WTC11 (cell line): ENCODE results near the gene UBQLN3.

ENCODE experiments used
- ATF3 ChIP-seq: sonication (generic); formaldehyde crosslinking; conservative IDR thresholded peaks from 2 replicates; pipeline ENCODE4 v1.8.1; 2022; ENCODE audit warnings: mild to moderate bottlenecking, missing genetic modification reagents
- CREB1 ChIP-seq: sonication (generic); formaldehyde crosslinking; IDR thresholded peaks from 2 replicates; pipeline ENCODE4 v1.8.0; 2023; ENCODE audit warnings: mild to moderate bottlenecking, missing genetic modification reagents
- CTCF ChIP-seq: fragments of 200-600 bp; IDR thresholded peaks from 2 replicates; pipeline ENCODE4 v1.8.0; 2022; ENCODE audit warnings: antibody characterized with exemption
- GRHL2 ChIP-seq: fragments of 250-450 bp; sonication (Bioruptor Pico); IDR thresholded peaks from 2 replicates; pipeline ENCODE4 v1.8.0; 2022; ENCODE audit warnings: mild to moderate bottlenecking, moderate library complexity; ENCODE audit not compliant: insufficient replicate concordance, severe bottlenecking
- NR2C2 ChIP-seq: sonication (generic); formaldehyde crosslinking; IDR thresholded peaks from 2 replicates; pipeline ENCODE4 v1.8.0; 2022; ENCODE audit warnings: mild to moderate bottlenecking, missing genetic modification reagents
- SMAD3 ChIP-seq: sonication (generic); formaldehyde crosslinking; IDR thresholded peaks from 2 replicates; pipeline ENCODE4 v1.8.0; 2022; ENCODE audit warnings: missing genetic modification reagents, mild to moderate bottlenecking, borderline replicate concordance
- STAT6 ChIP-seq: sonication (generic); formaldehyde crosslinking; conservative IDR thresholded peaks from 2 replicates; pipeline ENCODE4 v1.8.1; 2023; ENCODE audit warnings: mild to moderate bottlenecking, low read depth, missing genetic modification reagents, moderate library complexity
- ZBTB21 ChIP-seq: sonication (generic); formaldehyde crosslinking; IDR thresholded peaks from 2 replicates; pipeline ENCODE4 v1.8.1; 2023; ENCODE audit warnings: mild to moderate bottlenecking, missing genetic modification reagents, borderline replicate concordance
- ZBTB43 ChIP-seq: sonication (generic); formaldehyde crosslinking; IDR thresholded peaks from 2 replicates; pipeline ENCODE4 v1.8.1; 2023; ENCODE audit warnings: mild to moderate bottlenecking, missing genetic modification reagents
- ZNF121 ChIP-seq: sonication (generic); formaldehyde crosslinking; IDR thresholded peaks from 2 replicates; pipeline ENCODE4 v1.8.0; 2023; ENCODE audit warnings: missing genetic modification reagents
- ZNF263 ChIP-seq: sonication (generic); formaldehyde crosslinking; IDR thresholded peaks from 2 replicates; pipeline ENCODE4 v1.8.1; 2022; ENCODE audit warnings: low read depth, mild to moderate bottlenecking, moderate library complexity, missing genetic modification reagents
- ZSCAN18 ChIP-seq: fragments of 250-450 bp; sonication (Bioruptor Pico); IDR thresholded peaks from 2 replicates; pipeline ENCODE4 v2.1.2; 2022; ENCODE audit warnings: mild to moderate bottlenecking, moderate library complexity

GRCh38 chr11:5476186-5476819 is 33.5 kb downstream of the UBQLN3 start:
- TF ChIP-seq ZNF121 (CRISPR knock-in tag) (no peak), CTCF (peak; percentile 81), SMAD3 (CRISPR knock-in tag) (no peak), ZBTB21 (CRISPR knock-in tag) (no peak), CREB1 (CRISPR knock-in tag) (no peak), STAT6 (no peak), ZBTB43 (CRISPR knock-in tag) (no peak), GRHL2 (CRISPR knock-in tag) (no peak), ZNF263 (CRISPR knock-in tag) (no peak), ZSCAN18 (CRISPR knock-in tag) (no peak), ATF3 (no peak), NR2C2 (CRISPR knock-in tag) (no peak)
